Superior temporal gyrus (tissue), 1 donor: ENCODE results near the gene RER1.

Experiments
- DNase-seq: peaks from one replicate; pipeline ENCODE4 v3.0.0-alpha.2; 2016; ENCODE audit errors: extremely low spot score

RER1 gene

DNA sequence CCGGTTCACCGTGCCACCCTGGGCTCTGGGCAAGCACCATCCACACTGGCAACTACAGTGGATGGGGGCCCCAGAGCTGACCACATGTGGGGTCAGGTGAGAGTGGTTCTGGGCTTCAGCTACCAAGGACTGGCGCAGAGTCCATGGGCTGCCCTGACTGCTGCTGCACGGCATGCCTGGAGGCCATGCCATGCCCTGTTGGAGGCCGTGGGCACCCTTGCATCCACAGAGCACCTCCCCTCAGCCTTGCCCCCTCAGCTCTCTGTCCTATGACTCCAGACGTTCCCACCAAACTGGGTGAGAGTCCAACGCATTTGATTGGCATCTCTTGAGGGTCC lies 15.7 kb upstream of the RER1 start:
- DNase-seq: no peak

DNA sequence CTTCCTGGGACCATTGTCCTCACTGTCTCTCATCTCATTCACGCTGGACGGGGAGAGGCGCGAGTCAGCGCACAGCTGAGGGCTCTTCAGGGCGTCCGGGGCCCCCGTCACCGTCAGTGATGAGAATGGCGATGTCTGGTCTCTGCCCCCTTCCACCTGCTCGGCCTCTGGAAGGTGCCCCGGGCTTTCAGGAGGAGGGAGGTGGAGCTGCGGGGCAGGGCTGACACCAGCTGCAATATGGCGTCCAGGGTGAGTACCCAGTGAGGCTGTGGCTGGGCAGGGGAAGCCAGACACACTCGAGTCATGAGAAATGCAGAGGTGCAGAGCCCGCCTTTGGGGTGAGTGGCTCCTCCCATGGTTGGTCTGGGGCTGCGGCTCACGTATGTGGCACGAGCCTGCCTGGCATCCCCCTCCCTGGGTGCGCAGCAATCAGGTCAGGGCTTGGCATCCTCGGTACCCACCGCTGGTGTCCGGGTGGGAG lies 15.3 kb upstream of the RER1 start:
- DNase-seq: no peak

DNA sequence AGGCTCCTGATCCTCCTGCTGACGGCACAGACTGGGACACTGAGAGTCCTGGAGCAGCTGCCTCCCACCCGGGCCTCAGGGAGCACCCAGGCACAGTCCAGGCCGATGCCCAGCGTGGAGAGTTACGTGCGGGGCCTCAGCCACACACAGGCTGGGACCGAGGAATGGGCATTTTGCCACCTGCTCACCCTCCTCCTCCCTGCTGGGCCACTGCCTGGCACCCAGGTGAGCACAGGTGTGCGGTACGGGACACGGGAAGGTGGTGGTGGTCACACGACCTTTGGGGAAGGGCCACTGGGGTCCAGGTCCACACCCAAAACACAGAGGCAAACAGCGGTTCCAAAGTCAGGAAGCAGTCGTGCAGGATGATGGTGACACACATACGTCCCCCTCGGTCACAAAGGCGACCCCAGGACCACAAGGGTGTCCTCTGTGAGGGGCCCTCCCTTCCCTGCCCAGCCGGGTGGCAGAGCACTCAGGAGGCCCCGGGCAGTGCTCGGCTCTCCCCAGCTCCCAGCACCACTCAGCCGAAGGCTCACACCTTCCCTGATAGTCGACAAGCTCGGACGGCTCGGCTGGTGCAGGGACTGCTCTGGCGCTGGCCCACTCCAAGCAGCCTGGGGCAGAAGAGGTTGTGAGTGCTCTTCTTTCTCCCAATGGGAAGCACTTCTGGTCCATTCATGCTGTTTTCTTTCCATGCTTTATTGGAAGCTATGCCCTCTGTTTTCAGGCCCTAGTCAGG lies 14.5 kb upstream of the RER1 start:
- DNase-seq: no peak

DNA sequence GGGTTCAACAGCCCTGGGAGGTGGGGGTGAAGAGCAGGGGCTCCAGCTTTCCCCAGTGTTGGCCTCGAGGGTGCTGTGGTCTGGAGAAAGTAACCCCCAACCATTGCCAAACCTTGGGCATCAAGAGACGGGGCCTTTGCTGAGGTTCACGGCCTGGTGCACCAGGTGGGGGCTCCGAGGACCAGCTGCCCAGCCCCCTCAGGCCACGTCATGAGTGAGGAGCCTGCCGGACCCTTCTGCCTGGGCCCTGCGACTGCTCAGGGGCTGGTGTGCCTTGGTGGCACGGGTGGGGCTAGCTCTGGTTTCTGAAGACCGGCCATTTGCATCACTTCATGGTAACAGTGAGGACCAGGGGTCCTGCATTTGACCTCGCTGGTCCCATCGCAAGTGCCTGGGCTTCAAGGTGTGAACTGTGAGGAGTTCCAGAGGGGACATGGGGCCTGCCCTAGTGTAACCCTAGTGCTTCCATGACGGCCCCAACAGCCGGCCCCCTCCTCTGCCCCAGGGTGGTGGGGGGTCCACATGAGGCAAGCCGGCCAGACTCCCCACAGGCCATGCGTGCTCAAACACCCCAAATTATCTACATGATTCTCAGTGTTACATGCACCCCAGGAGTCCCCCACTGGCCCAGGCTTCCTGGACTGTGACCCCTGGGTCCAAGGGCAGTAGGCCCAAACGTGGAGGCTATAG lies 13.7 kb upstream of the RER1 start:
- DNase-seq: no peak

DNA sequence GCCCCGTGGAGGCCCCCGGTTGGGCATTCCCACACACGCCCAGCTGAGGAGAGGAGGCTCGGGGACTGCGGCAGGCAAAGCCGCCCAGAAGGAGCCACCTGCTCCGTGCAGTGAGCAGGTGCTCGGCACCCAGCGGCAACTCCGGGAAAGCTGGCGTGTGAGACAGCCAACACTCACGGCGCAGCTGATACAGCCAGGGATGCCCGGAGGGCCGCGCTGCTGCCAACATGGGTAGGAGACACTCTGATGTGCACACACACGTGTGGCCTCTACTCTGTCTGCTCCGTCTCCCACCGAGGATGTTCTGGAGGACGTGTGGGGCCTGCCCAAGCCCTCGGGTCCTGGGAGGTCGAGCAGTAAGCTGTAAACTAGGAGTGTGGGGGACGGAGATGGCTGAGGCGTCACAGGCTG lies 13.2 kb upstream of the RER1 start:
- no peak for DNase-seq

DNA sequence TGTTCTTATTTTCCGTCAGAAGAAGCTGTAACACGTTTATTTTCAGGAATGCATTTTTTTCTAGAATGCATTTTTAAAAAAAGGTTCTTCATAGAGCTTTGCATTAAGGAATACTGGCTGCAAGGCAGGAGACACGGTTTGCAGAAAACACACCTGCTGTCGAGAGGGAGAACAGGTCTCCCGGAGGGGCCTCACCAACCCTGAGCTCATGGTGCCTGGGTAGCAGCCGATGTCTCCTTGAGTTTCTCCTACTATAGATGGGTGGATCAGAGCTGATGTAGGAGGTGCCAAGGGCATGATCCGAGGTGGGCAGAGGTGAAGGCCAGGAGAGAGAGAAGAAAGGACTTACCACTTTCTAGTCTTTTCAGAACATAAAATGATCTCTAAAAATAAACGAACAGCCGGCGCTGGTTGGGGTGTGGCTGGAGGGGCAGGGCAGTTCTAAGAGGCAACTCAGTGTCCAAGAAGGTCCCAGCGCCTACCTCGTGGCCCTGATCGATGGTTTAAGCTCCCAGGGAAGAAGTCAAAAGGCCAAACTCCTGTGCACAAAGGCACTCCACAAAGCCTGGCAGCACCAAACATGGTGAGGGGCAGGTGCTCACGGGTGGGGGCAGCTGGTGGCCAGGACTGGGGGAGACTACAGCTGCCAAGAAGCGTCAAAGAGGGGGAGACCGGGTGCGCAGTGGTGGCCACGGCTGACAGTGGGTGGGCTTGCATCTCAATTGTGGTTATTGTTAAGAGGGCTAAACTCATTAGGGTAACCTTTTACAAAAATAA lies 12.5 kb upstream of the RER1 start:
- DNase-seq: no peak

DNA sequence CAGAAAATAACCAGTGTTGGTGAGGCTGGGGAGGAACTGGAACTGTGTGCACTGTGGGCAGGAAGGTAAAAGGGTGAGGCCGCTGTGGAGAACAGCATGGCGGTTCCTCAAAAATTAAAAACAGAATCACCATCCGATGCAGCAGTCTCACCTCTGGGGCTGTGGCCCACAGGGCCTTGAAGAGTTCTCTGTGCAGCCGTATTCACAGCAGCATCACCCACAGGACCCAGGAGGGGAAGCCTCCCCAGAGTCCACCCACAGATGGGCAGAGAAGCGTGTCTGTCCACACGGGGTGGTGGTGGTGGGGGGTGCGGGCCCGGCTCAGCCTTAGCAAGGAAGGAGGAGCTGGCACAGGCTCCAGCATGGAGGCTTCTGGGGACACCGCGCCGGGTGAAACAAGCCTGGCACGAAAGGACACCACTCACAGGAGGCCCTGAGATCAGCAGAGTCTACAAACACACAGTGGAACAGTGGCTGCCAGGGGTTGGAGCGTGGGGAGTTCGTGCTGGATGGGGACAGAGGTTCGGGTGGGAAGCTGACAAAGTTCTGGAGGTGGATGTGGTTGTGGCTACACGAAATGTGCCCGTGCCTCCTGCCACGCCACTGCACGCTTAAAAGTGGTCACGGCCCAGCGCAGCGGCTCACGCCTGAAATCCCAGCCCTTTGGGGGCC lies 11.8 kb upstream of the RER1 start:
- no peak for DNase-seq

DNA sequence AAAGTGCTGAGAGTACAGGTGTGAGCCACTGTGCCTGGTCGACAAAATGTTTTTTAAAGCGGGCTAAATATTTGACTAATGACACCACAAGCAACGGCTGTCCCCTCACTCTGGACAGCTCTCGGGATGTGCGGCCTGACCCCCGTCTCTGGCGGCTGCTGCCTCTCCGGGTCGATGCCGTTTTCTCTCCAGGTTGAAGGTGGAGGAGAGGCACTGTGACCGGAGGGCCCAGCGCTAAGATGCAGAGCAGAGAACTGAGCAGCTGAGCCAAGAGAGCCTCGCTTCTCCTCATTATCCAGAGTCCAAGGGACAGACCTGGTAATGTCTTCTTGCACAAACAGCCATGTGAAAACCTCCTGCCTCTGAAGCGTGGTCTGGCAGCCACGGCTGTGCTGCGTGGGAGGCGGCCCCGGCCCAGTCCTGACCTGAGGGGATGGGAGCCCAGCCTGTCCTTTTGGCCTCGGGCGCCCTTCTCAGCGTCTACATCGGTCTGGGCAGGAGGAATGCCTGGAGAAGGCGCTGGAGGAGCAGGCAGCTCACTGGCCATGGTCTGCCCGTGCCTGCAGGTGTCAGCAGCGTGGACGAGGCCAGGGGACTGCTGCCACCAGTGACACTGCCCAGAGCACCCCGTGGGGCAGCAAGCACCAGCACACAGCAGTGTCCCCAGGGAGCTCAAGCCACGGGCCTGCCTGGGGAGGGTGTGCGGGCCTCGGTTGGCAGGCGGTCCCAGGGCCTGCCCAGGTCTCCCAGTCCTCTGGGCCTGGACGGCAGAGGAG lies 10.6 kb upstream of the RER1 start:
- DNase-seq: no peak

DNA sequence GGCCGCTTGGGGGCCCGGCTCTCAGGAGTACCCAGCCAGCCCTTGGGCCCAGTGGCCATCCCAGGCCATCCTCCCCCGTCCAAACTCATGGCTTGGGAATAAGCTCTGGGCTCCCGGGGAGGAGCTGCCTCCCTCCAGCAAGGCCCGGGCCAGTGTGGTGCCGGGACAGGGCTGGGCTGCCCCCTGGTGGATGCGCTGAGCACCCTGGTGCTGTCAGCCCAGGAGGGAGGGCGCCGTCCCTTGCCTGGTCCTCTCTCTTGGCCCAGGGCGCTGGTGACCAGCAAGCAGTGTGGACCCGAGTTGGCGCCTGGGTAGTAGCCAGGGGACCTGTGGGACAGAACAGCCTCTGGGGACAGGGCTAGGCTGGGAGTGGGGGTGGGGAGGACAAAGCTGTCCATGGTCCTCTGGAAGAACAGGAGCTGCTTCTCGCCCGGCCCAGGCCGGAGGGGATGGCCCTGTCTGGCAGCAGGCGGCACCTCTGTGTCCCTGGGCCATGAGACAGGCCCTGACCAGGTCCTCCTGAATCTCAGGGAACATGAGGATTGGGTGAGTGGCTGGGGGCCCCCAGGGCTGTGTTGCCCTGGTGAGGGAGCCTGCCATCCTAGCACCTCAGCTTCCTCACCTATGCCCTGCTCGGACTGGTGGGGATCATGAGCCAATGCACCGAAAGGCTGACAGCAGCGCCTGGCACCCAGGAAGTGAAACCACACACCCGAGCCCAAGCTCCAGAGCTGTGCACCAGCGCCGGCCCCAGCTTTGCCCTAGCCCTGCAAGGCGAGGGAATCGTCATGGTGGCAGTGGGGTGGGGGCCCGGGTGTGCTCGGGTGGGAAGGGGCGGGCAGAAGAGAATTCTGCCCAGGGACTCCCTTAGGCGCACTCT lies 9.7 kb upstream of the RER1 start:
- DNase-seq: peak; percentile 69

DNA sequence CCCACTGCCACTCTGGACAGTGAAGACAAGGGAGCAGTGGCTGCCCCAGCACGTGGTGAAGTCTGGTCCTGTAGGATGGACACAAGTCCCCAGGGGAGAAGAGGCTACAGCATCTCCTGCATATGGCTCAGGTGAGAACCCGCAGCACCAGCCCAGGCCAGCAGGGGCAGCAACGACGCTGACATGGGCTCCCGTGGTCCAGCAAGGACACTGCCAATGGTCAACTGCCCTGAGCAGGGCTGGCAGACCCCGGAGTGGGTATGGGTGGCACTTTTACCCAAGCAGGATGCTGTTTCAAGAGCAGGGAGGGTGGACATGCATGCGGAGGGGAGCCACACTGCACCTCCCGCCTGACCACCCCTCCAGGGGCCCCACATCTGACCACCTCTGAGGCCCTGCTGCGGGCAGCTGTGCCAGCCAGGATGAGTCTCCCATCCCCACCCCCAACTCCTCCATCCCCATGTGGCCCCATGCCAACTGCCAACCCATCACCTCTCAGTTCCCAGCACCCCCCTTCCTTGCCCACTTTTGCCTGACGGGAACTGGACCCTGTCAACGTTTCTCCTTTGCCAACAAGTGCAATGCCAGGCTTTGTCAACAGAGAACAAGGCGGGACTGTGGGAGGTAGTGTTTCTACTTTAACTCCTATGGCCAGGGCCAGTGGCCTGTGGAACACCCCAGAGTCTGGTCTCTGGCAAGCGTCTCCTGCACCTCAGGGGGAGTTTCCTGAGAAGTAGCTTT lies 8.8 kb upstream of the RER1 start:
- DNase-seq: no peak

DNA sequence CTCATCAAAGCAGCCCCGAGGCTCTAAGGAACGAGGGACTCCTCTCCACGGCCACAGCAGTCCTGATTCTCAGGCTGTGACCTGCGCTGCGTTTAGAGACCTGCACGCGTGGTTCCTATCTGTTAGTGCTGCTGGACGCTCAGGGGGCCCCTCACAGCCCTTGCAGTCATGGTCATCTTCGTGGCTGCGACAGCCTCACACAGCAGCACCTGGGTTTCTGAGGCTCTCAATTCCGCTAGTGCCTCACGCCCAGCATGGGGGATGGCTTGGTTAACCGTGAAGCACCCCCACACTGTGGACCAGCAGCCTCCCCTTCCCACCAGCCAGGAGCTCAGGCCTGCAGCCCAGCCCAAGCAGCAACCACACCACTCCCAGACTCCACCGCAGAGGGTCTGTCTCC lies 8.1 kb upstream of the RER1 start:
- no peak for DNase-seq

DNA sequence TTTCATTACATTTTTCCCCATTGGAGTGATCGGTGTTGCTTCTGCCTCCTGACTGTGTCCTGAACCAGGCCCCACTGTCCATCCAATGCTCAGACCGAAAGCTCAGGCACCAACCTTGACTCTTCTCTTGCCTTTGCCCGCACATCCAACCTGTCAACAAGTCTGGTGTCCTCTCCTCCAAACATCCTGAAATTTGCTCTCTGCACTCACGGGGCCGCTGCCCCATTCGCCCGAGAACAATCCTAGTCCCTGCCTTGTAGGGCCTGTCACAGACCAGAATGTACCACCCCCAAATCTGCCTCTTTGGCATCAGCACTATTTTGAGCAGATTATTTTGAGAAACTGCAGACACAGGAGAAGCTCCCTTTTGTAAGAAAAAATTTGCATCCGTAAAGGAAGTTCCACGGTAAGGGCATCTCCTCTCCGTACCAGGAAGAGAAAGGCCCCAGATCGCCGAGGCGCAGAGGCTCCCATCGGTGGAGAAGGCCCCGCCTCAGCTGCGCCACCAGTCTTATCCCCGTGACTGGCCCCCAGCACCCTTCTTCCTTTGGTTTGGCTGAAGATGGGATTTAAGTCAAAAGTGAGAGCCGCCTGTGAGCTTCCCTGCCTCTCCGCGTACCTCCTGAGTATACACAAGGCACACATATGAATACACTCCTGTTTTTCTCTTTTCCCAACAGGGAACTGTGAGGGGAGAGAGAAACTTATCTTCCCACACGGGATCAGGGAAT lies 7.3 kb upstream of the RER1 start:
- peak; percentile 26 for DNase-seq

DNA sequence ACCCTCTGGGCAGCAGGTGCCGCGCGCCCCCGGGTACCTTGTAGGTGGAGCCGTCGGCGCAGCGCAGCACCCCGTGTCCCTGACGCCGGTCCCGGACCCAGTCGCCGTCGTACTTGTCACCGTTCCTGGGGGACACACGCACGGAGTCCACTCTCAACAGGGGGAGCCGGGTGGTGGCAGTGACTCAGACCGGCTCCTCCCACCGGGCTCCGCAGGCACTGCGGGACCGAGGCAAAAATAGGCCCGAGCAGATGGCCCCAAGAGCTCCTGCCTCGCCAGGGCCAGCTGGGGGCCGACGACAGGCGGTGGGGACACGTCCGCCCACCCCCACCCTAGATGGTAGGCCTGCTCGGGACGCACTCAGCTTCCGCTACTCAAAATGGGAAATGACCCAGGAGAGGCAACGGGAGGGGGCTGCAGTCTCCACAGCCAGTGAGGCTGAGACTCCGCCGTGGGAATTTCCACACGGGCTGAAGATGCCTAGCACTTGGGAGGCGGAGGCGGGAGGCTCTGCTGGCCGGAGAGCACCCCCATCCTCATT lies 6.6 kb upstream of the RER1 start:
- no peak for DNase-seq

DNA sequence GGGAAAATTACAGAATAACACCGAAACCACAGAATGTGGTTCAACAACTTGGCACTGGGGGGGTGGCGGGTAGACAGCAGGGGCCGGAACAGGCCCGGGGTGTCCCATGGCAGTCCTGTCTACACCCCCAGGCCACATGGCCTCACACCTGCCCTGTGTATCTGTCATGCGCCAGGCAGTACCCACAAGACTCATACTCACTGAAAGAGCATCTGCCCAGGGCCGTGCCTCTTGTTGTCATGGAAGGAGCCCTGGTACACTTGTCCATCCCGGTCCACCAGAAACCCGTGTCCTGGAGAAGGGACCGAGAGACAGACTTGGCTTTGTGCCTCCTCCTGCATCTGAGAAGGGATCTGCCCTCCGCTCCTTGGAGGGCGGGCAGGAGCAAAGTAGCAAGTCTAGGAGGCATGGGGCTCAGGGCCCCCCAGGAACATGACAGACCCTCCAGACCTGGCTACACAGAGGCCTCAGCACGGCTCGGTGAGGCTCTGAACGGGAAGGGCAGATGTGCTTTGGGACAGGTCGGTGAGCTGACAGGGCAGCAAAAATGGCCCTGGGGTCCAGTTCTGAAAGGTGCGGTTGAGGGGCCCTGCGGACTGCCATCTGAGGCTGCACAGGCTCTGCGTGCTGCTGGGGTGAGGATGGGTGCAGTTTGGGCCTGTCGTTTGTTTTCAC lies 5.9 kb upstream of the RER1 start:
- DNase-seq: no peak

DNA sequence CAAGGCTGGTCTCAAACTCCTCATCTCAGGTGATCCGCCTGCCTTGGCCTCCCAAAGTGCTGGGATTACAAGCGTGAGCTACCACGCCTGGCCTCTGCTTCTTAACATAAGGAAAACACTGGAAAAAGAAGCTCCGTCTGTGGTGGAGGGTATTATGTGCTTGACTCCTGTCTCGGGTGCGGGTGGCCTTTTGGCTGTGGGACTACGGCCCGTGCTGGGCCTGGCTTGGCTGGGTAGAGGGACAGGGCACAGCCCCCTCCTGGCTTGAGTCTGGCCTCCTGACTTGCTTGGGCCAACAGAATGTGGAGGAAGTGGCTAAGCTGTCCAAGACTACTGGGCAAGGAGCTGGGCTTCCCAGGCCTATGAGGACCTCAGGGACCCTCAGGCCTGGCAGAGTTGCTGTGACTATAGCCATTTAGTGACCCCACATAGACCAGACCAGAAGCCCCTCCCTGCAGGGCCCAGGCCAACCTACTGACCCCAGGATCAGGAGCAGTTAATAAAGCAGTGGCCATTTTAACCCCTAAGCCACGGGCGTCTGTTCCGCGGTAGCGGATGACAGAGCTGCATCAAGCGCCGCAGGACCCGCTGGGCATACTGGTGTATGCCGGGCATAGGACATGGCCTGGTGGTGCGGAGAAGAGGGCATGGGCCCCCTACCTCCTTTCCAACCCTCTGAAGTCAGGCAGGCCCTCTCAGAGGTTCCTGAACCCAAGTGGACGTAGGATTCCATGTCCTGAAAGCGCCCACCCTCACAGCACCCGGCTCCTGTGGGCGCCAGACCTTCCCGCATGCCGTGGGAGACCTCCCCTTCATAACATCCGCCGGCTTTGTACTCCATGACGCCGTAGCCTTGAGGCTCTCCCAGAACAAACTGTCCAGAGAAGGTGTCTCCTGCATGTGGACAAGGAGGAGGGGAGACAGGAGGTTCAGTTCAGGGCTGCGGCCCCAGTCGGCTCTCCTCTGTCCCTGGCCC lies 4.7 kb upstream of the RER1 start:
- no peak for DNase-seq

DNA sequence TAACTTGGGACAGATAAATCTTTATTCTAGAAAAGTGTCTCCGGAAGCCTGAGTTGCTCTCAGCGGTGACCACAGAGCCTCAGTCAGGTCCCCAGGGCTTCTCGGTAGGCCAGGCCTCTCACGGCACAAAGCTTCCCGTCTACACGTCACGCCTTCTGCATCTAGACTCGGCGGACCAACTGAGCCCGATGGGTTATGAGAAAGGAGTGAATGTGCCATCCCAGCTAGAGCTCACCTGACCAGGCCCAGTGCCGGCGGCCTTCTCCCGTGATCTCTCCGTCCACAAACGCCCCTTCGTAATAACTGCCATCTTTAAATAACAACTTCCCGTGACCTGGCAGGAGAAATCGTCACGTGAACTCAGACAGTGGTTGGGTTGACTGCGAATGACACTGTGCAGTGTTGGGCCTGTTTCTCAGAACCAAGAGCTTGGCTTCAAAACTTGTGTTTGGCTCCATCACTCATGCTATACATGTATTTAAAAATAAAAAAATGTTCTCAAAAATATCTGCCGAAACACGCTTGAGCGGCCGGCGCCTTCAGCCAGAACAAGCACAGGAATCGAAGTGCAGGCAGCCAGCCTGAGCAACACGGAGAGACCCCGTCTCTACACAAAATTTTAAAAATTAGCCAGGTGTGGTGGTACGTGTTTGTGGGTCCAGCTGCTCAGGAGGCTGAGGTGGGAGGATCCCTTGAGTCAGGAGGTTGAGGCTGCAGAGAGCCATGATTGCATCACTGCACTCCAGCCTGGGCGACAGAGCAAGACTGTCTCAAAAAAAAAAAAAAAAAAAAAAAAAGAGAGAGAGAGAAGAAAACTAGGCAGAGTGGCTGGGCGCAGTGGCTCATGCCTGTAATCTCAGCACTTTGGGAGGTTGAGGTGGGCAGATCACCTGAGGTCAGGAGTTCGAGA lies 3.4 kb upstream of the RER1 start:
- DNase-seq: no peak
